ENCODE measurements around the gene HCAR3. TPM values are rescaled to one million over a fixed set of nuclear protein-coding genes. Genes with fewer than 3 reads are reported as not detected.

The HCAR3 gene
- total and polyA plus RNA-seq, 2 of the 13 experiments (the other 11 are each of a cell fraction or from before 2014, with no cell fraction given) = 0.11 to 12.8 TPM

DNA sequence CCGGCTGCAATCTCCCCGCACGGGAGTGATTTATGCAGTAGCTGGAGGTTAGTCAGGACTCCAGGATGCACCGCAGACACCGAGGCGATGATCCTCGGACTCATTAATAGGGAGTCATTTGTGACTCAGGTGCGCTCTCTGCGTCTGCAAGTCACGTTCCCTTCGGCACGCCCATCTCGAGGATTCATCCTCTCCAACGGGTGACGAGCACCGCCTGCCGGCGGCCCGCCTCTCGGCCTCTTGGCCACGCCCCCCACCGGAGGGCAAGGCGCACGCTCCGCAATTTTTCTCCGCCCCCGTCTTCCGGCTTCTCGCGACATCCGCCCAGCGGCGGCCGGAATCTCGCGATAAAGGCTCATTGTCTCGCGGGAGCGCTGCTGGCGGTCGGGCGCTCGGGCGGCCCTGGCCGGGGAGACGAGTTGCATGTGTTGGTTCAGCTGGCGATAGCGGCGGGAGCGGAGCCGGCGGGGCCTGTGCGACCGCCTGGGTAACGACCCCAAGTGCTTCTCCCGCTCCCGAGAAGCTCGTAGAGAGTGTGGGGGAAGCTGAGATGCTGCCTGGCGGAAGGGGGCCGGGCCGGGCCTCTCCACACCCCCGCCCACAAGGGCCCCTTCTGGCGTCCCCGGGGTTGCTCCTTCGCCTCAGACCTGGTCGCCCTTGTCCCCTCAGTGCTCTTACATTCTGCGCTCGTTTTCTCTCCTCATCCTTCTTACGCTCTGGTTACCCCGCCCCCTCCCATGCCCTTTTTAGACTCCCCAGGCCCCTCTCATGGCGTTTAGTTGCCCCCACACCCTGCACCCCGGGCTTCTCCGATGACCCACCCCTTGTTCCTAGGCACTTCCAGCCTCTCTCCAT is 36.1 kb upstream of the HCAR3 start, which contains the start of gene DENR (continued):
- TF ChIP-seq, protein P1, sequence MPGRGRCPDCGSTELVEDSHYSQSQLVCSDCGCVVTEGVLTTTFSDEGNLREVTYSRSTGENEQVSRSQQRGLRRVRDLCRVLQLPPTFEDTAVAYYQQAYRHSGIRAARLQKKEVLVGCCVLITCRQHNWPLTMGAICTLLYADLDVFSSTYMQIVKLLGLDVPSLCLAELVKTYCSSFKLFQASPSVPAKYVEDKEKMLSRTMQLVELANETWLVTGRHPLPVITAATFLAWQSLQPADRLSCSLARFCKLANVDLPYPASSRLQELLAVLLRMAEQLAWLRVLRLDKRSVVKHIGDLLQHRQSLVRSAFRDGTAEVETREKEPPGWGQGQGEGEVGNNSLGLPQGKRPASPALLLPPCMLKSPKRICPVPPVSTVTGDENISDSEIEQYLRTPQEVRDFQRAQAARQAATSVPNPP (CRISPR knock-in tag; IDR thresholded peaks at IDR 0.05) = 0 out of 2 replicates have a peak, but pooled peaks have one; percentile 44
- TF ChIP-seq PAWR (CRISPR knock-in tag; IDR thresholded peaks at IDR 0.05; ENCODE audit: borderline replicate concordance) (no peak), PCBP2 (optimal IDR thresholded peaks at IDR 0.05; ENCODE audit: low read depth, low read length, poor library complexity, severe bottlenecking) (no peak), ZNF510 (CRISPR knock-in tag; IDR thresholded peaks at IDR 0.05; ENCODE audit: low read depth) (no peak), PAF1 (CRISPR knock-in tag; IDR thresholded peaks at IDR 0.05) (no peak), ZNF780A (CRISPR knock-in tag; IDR thresholded peaks at IDR 0.05) (no peak; the same call in 1 of the 2 replicates), SMC3 (IDR thresholded peaks at IDR 0.05; ENCODE audit: low read length) (peak; percentile 79), KMT2A (CRISPR knock-in tag; IDR thresholded peaks at IDR 0.05) (peak; percentile 97), PHF8 (CRISPR knock-in tag; IDR thresholded peaks at IDR 0.05) (peak; percentile 99), NRL (CRISPR knock-in tag; IDR thresholded peaks at IDR 0.05; ENCODE audit: borderline replicate concordance) (peak; percentile 65; the same call in 1 of the 2 replicates), ZNF564 (CRISPR knock-in tag; IDR thresholded peaks at IDR 0.05) (0 out of 2 replicates have a peak, but pooled peaks have one; percentile 47), ZMYM4 (CRISPR knock-in tag; IDR thresholded peaks at IDR 0.05) (peak; percentile 98), ZNF558 (CRISPR knock-in tag; IDR thresholded peaks at IDR 0.05; ENCODE audit: borderline replicate concordance) (0 out of 2 replicates have a peak, but pooled peaks have one; percentile 28)
- TF ChIP-seq, protein P2, sequence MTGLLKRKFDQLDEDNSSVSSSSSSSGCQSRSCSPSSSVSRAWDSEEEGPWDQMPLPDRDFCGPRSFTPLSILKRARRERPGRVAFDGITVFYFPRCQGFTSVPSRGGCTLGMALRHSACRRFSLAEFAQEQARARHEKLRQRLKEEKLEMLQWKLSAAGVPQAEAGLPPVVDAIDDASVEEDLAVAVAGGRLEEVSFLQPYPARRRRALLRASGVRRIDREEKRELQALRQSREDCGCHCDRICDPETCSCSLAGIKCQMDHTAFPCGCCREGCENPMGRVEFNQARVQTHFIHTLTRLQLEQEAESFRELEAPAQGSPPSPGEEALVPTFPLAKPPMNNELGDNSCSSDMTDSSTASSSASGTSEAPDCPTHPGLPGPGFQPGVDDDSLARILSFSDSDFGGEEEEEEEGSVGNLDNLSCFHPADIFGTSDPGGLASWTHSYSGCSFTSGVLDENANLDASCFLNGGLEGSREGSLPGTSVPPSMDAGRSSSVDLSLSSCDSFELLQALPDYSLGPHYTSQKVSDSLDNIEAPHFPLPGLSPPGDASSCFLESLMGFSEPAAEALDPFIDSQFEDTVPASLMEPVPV (CRISPR knock-in tag; IDR thresholded peaks at IDR 0.05) = peak; percentile 84
- TF ChIP-seq, protein P3, sequence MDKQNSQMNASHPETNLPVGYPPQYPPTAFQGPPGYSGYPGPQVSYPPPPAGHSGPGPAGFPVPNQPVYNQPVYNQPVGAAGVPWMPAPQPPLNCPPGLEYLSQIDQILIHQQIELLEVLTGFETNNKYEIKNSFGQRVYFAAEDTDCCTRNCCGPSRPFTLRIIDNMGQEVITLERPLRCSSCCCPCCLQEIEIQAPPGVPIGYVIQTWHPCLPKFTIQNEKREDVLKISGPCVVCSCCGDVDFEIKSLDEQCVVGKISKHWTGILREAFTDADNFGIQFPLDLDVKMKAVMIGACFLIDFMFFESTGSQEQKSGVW (CRISPR knock-in tag; IDR thresholded peaks at IDR 0.05; ENCODE audit: borderline replicate concordance) = no peak
- TF ChIP-seq, protein P4, sequence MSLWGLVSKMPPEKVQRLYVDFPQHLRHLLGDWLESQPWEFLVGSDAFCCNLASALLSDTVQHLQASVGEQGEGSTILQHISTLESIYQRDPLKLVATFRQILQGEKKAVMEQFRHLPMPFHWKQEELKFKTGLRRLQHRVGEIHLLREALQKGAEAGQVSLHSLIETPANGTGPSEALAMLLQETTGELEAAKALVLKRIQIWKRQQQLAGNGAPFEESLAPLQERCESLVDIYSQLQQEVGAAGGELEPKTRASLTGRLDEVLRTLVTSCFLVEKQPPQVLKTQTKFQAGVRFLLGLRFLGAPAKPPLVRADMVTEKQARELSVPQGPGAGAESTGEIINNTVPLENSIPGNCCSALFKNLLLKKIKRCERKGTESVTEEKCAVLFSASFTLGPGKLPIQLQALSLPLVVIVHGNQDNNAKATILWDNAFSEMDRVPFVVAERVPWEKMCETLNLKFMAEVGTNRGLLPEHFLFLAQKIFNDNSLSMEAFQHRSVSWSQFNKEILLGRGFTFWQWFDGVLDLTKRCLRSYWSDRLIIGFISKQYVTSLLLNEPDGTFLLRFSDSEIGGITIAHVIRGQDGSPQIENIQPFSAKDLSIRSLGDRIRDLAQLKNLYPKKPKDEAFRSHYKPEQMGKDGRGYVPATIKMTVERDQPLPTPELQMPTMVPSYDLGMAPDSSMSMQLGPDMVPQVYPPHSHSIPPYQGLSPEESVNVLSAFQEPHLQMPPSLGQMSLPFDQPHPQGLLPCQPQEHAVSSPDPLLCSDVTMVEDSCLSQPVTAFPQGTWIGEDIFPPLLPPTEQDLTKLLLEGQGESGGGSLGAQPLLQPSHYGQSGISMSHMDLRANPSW (CRISPR knock-in tag; IDR thresholded peaks at IDR 0.05; ENCODE audit: borderline replicate concordance) = peak; percentile 76; the same call in 1 of the 2 replicates
- TF ChIP-seq, protein P5, sequence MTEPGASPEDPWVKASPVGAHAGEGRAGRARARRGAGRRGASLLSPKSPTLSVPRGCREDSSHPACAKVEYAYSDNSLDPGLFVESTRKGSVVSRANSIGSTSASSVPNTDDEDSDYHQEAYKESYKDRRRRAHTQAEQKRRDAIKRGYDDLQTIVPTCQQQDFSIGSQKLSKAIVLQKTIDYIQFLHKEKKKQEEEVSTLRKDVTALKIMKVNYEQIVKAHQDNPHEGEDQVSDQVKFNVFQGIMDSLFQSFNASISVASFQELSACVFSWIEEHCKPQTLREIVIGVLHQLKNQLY (CRISPR knock-in tag; IDR thresholded peaks at IDR 0.05) = peak; percentile 75
- TF ChIP-seq, protein P6, sequence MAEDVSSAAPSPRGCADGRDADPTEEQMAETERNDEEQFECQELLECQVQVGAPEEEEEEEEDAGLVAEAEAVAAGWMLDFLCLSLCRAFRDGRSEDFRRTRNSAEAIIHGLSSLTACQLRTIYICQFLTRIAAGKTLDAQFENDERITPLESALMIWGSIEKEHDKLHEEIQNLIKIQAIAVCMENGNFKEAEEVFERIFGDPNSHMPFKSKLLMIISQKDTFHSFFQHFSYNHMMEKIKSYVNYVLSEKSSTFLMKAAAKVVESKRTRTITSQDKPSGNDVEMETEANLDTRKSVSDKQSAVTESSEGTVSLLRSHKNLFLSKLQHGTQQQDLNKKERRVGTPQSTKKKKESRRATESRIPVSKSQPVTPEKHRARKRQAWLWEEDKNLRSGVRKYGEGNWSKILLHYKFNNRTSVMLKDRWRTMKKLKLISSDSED (CRISPR knock-in tag; IDR thresholded peaks at IDR 0.05) = no peak
